H1 (cell line): ENCODE results near the gene FBN2. TPM values are rescaled to one million over a fixed set of nuclear protein-coding genes. Genes with fewer than 3 reads are reported as not detected.

Experiments used
- ATF2 ChIP-seq: IDR thresholded peaks from 2 replicates; pipeline ENCODE4 v1.6.1; 2012; ENCODE audit warnings: low read length, inconsistent platforms
- CHD7 ChIP-seq: fragments of 300-600 bp; sonication (generic); IDR thresholded peaks from 2 replicates; pipeline ENCODE4 v1.7.1; 2012; ENCODE audit warnings: low read length, moderate library complexity, mild to moderate bottlenecking, inconsistent platforms; ENCODE audit not compliant: insufficient replicate concordance
- CTCF ChIP-seq, 3 experiments: IDR thresholded peaks; 1 replicate in 2 of 3; 2 replicates in 1 of 3; pipeline versions ENCODE4 v1.5.1 to v1.6.1; 2011; ENCODE audit warnings: low read length in 3 of 3, mild to moderate bottlenecking in 3 of 3, inconsistent platforms in 2 of 3, low read depth in 1 of 3, moderate library complexity in 1 of 3; ENCODE audit not compliant: insufficient read depth in 1 of 3; ENCODE audit errors: control extremely low read depth in 1 of 3
- HDAC2 ChIP-seq, 2 experiments: fragments of 300-600 bp in 1 of 2; sonication (generic) in 1 of 2; IDR thresholded peaks; 2 replicates each; pipeline ENCODE4 v1.6.1; 2011 to 2012; ENCODE audit warnings: low read depth in 2 of 2, low read length in 2 of 2, mild to moderate bottlenecking in 2 of 2, moderate library complexity in 2 of 2, borderline replicate concordance in 1 of 2, inconsistent platforms in 1 of 2
- MAFK ChIP-seq: IDR thresholded peaks from 2 replicates; pipeline ENCODE4 v1.6.1; 2012; ENCODE audit warnings: low read depth, mild to moderate bottlenecking, improper control_type of control experiment, low read length
- SIX5 ChIP-seq: IDR thresholded peaks from 2 replicates; pipeline ENCODE4 v1.6.1; 2011; ENCODE audit warnings: mild to moderate bottlenecking, low read depth, low read length
- TAF7 ChIP-seq: optimal IDR thresholded peaks from 2 replicates; pipeline ENCODE3; 2011; ENCODE audit warnings: low read depth, mild to moderate bottlenecking, inconsistent platforms, low read length, moderate library complexity, borderline replicate concordance
- polyA plus RNA-seq, 7 experiments: library from polyadenylated mRNA; depleted of rRNA in 3 of 7; stranded (reverse) in 5 of 7; unstranded in 2 of 7; fragments of >200 nt in 5 of 7; fragments of 200-250 nt in 2 of 7; gene quantifications; 1 replicate in 5 of 7; 2 replicates in 1 of 7; 4 replicates in 1 of 7; pipeline versions ENCODE4 v1.2.1 to v1.2.3, GENCODE V29; 2011 to 2013; ENCODE audit warnings: missing spikeins in 2 of 7, mixed read lengths in 2 of 7
- total RNA-seq: library from RNA; stranded (reverse); fragmentation: NEBNext Ultra II Directional; extraction: Animal tissue kit (Norgen Biotek cat#: 25700); gene quantifications from 2 replicates; pipeline ENCODE4 v1.2.1, GENCODE V29; 2021

Gene FBN2
- total and polyA plus RNA-seq, 2 of the 8 experiments (the other 6 are each of a cell fraction or from before 2014, with no cell fraction given): 14.1 to 16.3 TPM

- no peak for TF ChIP-seq CHD7
- TF ChIP-seq CTCF (IDR thresholded peaks at IDR 0.05; ENCODE audit: control extremely low read depth in 1 of 3, insufficient read depth in 1 of 3, low read depth in 1 of 3, low read length in 3 of 3): no peak
- no peak for TF ChIP-seq TAF7
- no peak for TF ChIP-seq SIX5
- no peak for TF ChIP-seq ATF2
- TF ChIP-seq MAFK: no peak
- no peak for TF ChIP-seq HDAC2 (IDR thresholded peaks at IDR 0.05; ENCODE audit: borderline replicate concordance in 1 of 2, low read depth in 2 of 2, low read length in 2 of 2)
Measured at GRCh38 chr5:128469912-128470311, 68.1 kb downstream of the FBN2 start (continued).
